Progenitor cell of endocrine pancreas (in vitro differentiated cells): Measurements from ENCODE around the gene ALKBH8. TPM values are rescaled to one million over a fixed set of nuclear protein-coding genes. Genes with fewer than 3 reads are reported as not detected.

Experiments
- DNase-seq: peaks from one replicate; pipeline ENCODE4 v3.0.0; 2021; ENCODE audit warnings: low spot score; ENCODE audit not compliant: unreplicated experiment
- H3K27ac Mint-ChIP-seq: 2 replicates; pipeline ENCODE4 v1.8.0; 2021; ENCODE audit warnings: mild to moderate bottlenecking, moderate library complexity, mixed read lengths
- H3K27me3 Mint-ChIP-seq: 2 replicates; pipeline ENCODE4 v1.8.0; 2021; ENCODE audit warnings: mixed read lengths
- H3K36me3 Mint-ChIP-seq: 2 replicates; pipeline ENCODE4 v1.8.0; 2022; ENCODE audit warnings: mixed read lengths; ENCODE audit not compliant: insufficient read depth
- H3K4me1 Mint-ChIP-seq: 2 replicates; pipeline ENCODE4 v1.8.0; 2021; ENCODE audit warnings: low read depth, mixed read lengths
- H3K4me3 Mint-ChIP-seq: 2 replicates; pipeline ENCODE4 v1.8.0; 2021; ENCODE audit warnings: low read depth, mild to moderate bottlenecking, moderate library complexity, mixed read lengths
- H3K9me3 Mint-ChIP-seq: 2 replicates; pipeline ENCODE4 v1.8.0; 2021; ENCODE audit warnings: low read depth, mixed read lengths
- CTCF ChIP-seq: fragments of 200-600 bp; sonication (generic); IDR thresholded peaks from one replicate; pipeline ENCODE4 v1.5.0; 2021; ENCODE audit warnings: antibody characterized with exemption, mild to moderate bottlenecking; ENCODE audit not compliant: unreplicated experiment
- total RNA-seq: library from RNA; stranded (reverse); gene quantifications from 2 replicates; pipeline ENCODE4 v1.2.1, GENCODE V29; 2021

ALKBH8 gene
- total RNA-seq, 1 donor from 2014 or later: 6.9 TPM

DNA sequence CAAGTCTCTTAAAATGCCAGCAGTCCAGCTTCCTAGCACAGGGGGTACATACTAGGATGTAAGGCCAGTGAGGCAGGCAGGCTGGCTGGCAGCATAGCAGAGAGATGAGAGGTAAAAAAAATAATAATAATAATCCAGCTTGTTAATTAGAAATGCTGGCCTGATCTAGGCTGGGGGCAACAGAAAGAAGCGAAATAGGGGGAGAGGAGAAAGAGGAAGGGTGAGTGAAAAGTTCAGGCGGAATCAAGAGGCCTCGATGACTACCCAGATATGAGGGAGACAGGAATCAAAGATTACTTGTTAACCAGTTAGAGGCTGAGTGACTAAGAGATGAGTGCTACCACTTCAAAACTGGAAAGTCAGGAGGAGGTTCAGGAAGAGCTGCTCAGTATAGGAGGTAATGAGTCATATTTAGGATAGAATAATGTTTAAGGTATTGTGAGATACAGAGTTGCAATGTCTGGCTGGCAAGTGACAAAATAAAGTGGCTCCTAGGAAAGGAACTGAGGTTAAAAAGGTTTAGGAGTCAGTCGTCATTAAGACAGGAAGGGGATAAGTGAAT lies 2.8 kb downstream of the ALKBH8 start:
- Mint-ChIP-seq H3K4me3 (no peak overlapping the region), H3K27me3 (peaks cover 2% of the 10 kb centered on the region), H3K4me1 (peaks cover 17% of the 10 kb centered on the region), H3K27ac (no peak overlapping the region), H3K36me3 (peaks cover 2% of the 10 kb centered on the region), H3K9me3 (no peaks in the 10 kb centered on the region)
- no peak for DNase-seq
- TF ChIP-seq CTCF: no peak

- H3K36me3 Mint-ChIP-seq: peaks cover 2% of the 10 kb centered on the region
Observed at GRCh38 chr11:107561688-107562087, 3.8 kb downstream of the ALKBH8 start.

GRCh38 chr11:107550304-107550703 lies 15.2 kb downstream of the ALKBH8 start:
- peaks cover 3% of the 10 kb centered on the region for H3K4me1 Mint-ChIP-seq
- TF ChIP-seq CTCF: no peak
- H3K27ac Mint-ChIP-seq: no peak overlapping the region
- DNase-seq: no peak
- no peak overlapping the region for H3K4me3 Mint-ChIP-seq
- H3K36me3 Mint-ChIP-seq: peaks cover 7% of the 10 kb centered on the region
- no peaks in the 10 kb centered on the region for H3K9me3 Mint-ChIP-seq
- H3K27me3 Mint-ChIP-seq: no peaks in the 10 kb centered on the region

More at GRCh38 chr11:107561688-107562087, 3.8 kb downstream of the ALKBH8 start:
- H3K27me3 Mint-ChIP-seq: no peaks in the 10 kb centered on the region
- H3K4me3 Mint-ChIP-seq: no peak overlapping the region
- TF ChIP-seq CTCF: no peak
- no peak for DNase-seq
- no peaks in the 10 kb centered on the region for H3K9me3 Mint-ChIP-seq
- peaks cover 17% of the 10 kb centered on the region for H3K4me1 Mint-ChIP-seq
- no peak overlapping the region for H3K27ac Mint-ChIP-seq

DNA sequence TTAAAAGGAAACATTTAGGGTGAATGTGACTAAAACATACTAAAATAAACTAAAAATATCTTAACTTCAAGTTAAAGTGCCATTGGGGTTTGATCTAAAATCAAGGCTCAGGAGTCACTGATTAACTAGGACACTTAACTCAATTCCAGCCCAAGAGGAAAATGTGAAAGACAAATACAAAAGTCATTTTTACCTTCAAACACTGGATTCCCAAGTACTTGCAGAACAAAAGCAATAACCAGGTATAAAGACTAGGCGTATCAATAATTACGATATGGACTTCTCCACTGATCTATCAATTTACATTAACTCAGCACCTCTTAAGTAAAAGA lies 15.6 kb downstream of the ALKBH8 start:
- Mint-ChIP-seq H3K36me3 (peaks cover 7% of the 10 kb centered on the region), H3K27me3 (no peaks in the 10 kb centered on the region), H3K9me3 (no peaks in the 10 kb centered on the region), H3K27ac (no peak overlapping the region), H3K4me1 (peaks cover 3% of the 10 kb centered on the region), H3K4me3 (no peak overlapping the region)
- DNase-seq: no peak
- TF ChIP-seq CTCF: no peak

- Mint-ChIP-seq H3K9me3 (no peaks in the 10 kb centered on the region), H3K36me3 (peaks cover 7% of the 10 kb centered on the region), H3K4me3 (no peak overlapping the region), H3K27ac (no peak overlapping the region), H3K27me3 (no peaks in the 10 kb centered on the region), H3K4me1 (peaks cover 3% of the 10 kb centered on the region)
- DNase-seq: no peak
- peak; percentile 86 for TF ChIP-seq CTCF
Observed at GRCh38 chr11:107549253-107549953, 16.1 kb downstream of the ALKBH8 start.
